Liver (tissue), 9 donors: ENCODE measurements around the gene ZMYND11. TPM values are rescaled to one million over a fixed set of nuclear protein-coding genes. Genes with fewer than 3 reads are reported as not detected.

ENCODE experiments used
- DNase-seq: peaks from one replicate; pipeline ENCODE4 v3.0.0-alpha.2; 2017; ENCODE audit warnings: low spot score
- H3K27ac ChIP-seq, 2 donors: one replicate each; pipeline ENCODE4 v1.7.0; 2013; ENCODE audit warnings: inconsistent platforms in 2 of 2, low read length in 2 of 2, control low read depth in 1 of 2, low read depth in 1 of 2, mild to moderate bottlenecking in 1 of 2
- H3K27me3 ChIP-seq, 4 donors: one replicate each; pipeline versions ENCODE4 v1.6.1 to v1.7.0; 2013; ENCODE audit warnings: low read length in 3 of 4, inconsistent platforms in 1 of 4, mild to moderate bottlenecking in 1 of 4, moderate library complexity in 1 of 4; ENCODE audit not compliant: control insufficient read depth in 4 of 4, insufficient read depth in 4 of 4
- H3K36me3 ChIP-seq, 4 donors: one replicate each; pipeline versions ENCODE4 v1.6.1 to v1.7.0; 2013; ENCODE audit warnings: low read length in 3 of 4, mild to moderate bottlenecking in 3 of 4, low read depth in 1 of 4, moderate library complexity in 1 of 4; ENCODE audit not compliant: control insufficient read depth in 4 of 4, insufficient read depth in 3 of 4
- H3K4me1 ChIP-seq, 4 donors: one replicate each; pipeline versions ENCODE4 v1.6.1 to v1.7.0; 2013; ENCODE audit warnings: low read length in 3 of 4, mild to moderate bottlenecking in 3 of 4, moderate library complexity in 1 of 4; ENCODE audit not compliant: control insufficient read depth in 4 of 4, insufficient read depth in 4 of 4
- H3K4me3 ChIP-seq, 3 donors: one replicate each; pipeline versions ENCODE4 v1.6.1 to v1.7.0; 2013; ENCODE audit warnings: low read length in 3 of 3, control low read depth in 1 of 3, low read depth in 1 of 3, mild to moderate bottlenecking in 1 of 3
- H3K9ac ChIP-seq, 2 donors: one replicate each; pipeline ENCODE4 v1.7.0; 2013; ENCODE audit warnings: low read length in 2 of 2, mild to moderate bottlenecking in 2 of 2, moderate library complexity in 2 of 2, control low read depth in 1 of 2, low read depth in 1 of 2
- H3K9me3 ChIP-seq, 4 donors: one replicate each; pipeline versions ENCODE4 v1.6.1 to v1.7.0; 2013; ENCODE audit warnings: low read length in 3 of 4; ENCODE audit not compliant: control insufficient read depth in 4 of 4
- CTCF ChIP-seq: fragments of 150-350 bp; IDR thresholded peaks from 2 replicates; pipeline ENCODE4 v1.5.1; 2017; ENCODE audit warnings: improper control_type of control experiment, low read depth, low read length; ENCODE audit not compliant: missing input control
- EGR1 ChIP-seq, 2 donors: IDR thresholded peaks; 2 replicates each; pipeline ENCODE4 v1.6.1; 2016 to 2018; ENCODE audit warnings: antibody characterized with exemption in 2 of 2, low read depth in 2 of 2
- FOXA1 ChIP-seq: IDR thresholded peaks from 2 replicates; pipeline ENCODE4 v1.6.1; 2016; ENCODE audit warnings: antibody characterized with exemption
- FOXA2 ChIP-seq: IDR thresholded peaks from 2 replicates; pipeline ENCODE4 v1.6.1; 2016; ENCODE audit warnings: antibody characterized with exemption
- GABPA ChIP-seq, 2 donors: IDR thresholded peaks in 1 of 2; conservative IDR thresholded peaks in 1 of 2; 2 replicates each; pipeline ENCODE4 v1.6.1; 2016; ENCODE audit warnings: antibody characterized with exemption in 2 of 2, mild to moderate bottlenecking in 1 of 2, moderate library complexity in 1 of 2
- HNF4A ChIP-seq, 2 donors: conservative IDR thresholded peaks; 2 replicates each; pipeline ENCODE4 v1.6.1; 2016; ENCODE audit warnings: antibody characterized with exemption in 2 of 2, mild to moderate bottlenecking in 2 of 2
- JUND ChIP-seq, 2 donors: IDR thresholded peaks; 2 replicates each; pipeline ENCODE4 v1.6.1; 2016; ENCODE audit warnings: antibody characterized with exemption in 2 of 2
- MAX ChIP-seq: IDR thresholded peaks from 2 replicates; pipeline ENCODE4 v1.6.1; 2016; ENCODE audit warnings: antibody characterized with exemption
- NR2F2 ChIP-seq: IDR thresholded peaks from 2 replicates; pipeline ENCODE4 v1.6.1; 2016; ENCODE audit warnings: antibody characterized with exemption
- RAD21 ChIP-seq, 2 donors: IDR thresholded peaks; 2 replicates each; pipeline ENCODE4 v1.6.1; 2016; ENCODE audit warnings: antibody characterized with exemption in 2 of 2, mild to moderate bottlenecking in 2 of 2
- REST ChIP-seq: IDR thresholded peaks from 2 replicates; pipeline ENCODE4 v1.6.1; 2016; ENCODE audit warnings: antibody characterized with exemption, mild to moderate bottlenecking
- RXRA ChIP-seq, 2 donors: IDR thresholded peaks; 2 replicates each; pipeline ENCODE4 v1.6.1; 2017 to 2018; ENCODE audit warnings: antibody characterized with exemption in 2 of 2, mild to moderate bottlenecking in 1 of 2
- YY1 ChIP-seq: IDR thresholded peaks from 2 replicates; pipeline ENCODE4 v1.6.1; 2016; ENCODE audit warnings: antibody characterized with exemption, mild to moderate bottlenecking
- ZBTB33 ChIP-seq: IDR thresholded peaks from 2 replicates; pipeline ENCODE4 v1.6.1; 2016; ENCODE audit warnings: antibody characterized with exemption
- WGBS: extraction: QIAGEN DNeasy Blood & Tissue Kit; methylation state at CpG from one replicate; pipeline ENCODE4 v1.1.7; 2013; 5-methylcytosine and 5-hydroxymethylcytosine counted together
- polyA plus RNA-seq, 2 donors: library from polyadenylated mRNA; stranded (reverse) in 1 of 2; unstranded in 1 of 2; fragments of 200-250 nt in 1 of 2; fragments of >200 nt in 1 of 2; fragmentation: Nextera tagmentation in 1 of 2; extraction: Ambion mirVana in 1 of 2; gene quantifications; one replicate each; pipeline versions ENCODE4 v1.2.1 to v1.2.3, GENCODE V29; 2013 to 2015
- total RNA-seq, 2 donors: library from RNA; depleted of rRNA; stranded (reverse); fragments of >200 nt; gene quantifications; one replicate each; pipeline ENCODE4 v1.2.3, GENCODE V29; 2014
- donor health status: healthy.
- donor health status: healthy.
- donor health status: healthy.
- donor health status: healthy.
- donor health status: healthy.

Gene ZMYND11
- total and polyA plus RNA-seq, 4 donors, result 13.2 to 34.3 (median 16.9) TPM

GRCh38 chr10:273088-273487 lies 137.8 kb downstream of the ZMYND11 start:
- Histone ChIP-seq H3K9ac (no peak overlapping the region), H3K9me3 (no peaks in the 10 kb centered on the region), H3K4me1 (no peaks in the 10 kb centered on the region), H3K36me3 (peaks cover 2 to 24% (median 13%) of the 10 kb centered on the region in 4 donors), H3K27ac (no peak overlapping the region), H3K27me3 (no peaks in the 10 kb centered on the region), H3K4me3 (no peak overlapping the region)
- WGBS, result 97% methylated on average over 16 of the region's 16 CpGs
- DNase-seq, result no peak
- TF ChIP-seq MAX, result no peak
- TF ChIP-seq ZBTB33, result no peak
- TF ChIP-seq FOXA2, result no peak
- no peak for TF ChIP-seq RAD21 (IDR thresholded peaks at IDR 0.05)
- TF ChIP-seq JUND (IDR thresholded peaks at IDR 0.05), result no peak
- no peak for TF ChIP-seq YY1
- TF ChIP-seq HNF4A (conservative IDR thresholded peaks at IDR 0.05), result no peak

- TF ChIP-seq CTCF, result no peak
- no peak for TF ChIP-seq EGR1 (IDR thresholded peaks at IDR 0.05; ENCODE audit: low read depth in 2 of 2)
- TF ChIP-seq GABPA (IDR thresholded peaks at IDR 0.05 in 1 of 2, conservative IDR thresholded peaks at IDR 0.05 in 1 of 2), result no peak
- TF ChIP-seq RXRA (IDR thresholded peaks at IDR 0.05), result no peak
- TF ChIP-seq REST, result no peak
- TF ChIP-seq NR2F2, result no peak
- TF ChIP-seq JUND (IDR thresholded peaks at IDR 0.05), result no peak
- no peak for TF ChIP-seq ZBTB33
- TF ChIP-seq MAX, result no peak
- no peak for TF ChIP-seq FOXA1
- TF ChIP-seq FOXA2, result no peak
- no peak for TF ChIP-seq RAD21 (IDR thresholded peaks at IDR 0.05)
- TF ChIP-seq HNF4A (conservative IDR thresholded peaks at IDR 0.05), result no peak
- WGBS, result 81% methylated on average over 2 of the region's 2 CpGs
- no peaks in the 10 kb centered on the region for H3K9me3 ChIP-seq
- H3K27ac ChIP-seq, result no peak overlapping the region
- DNase-seq, result no peak
- H3K4me3 ChIP-seq, result no peak overlapping the region
- H3K27me3 ChIP-seq, result no peaks in the 10 kb centered on the region
- no peaks in the 10 kb centered on the region for H3K4me1 ChIP-seq
- H3K9ac ChIP-seq, result no peak overlapping the region
- H3K36me3 ChIP-seq, result peaks cover 2 to 35% (median 18%) of the 10 kb centered on the region in 4 donors
Observed at GRCh38 chr10:274866-275265, 139.6 kb downstream of the ZMYND11 start.
